Right cardiac atrium (tissue), 5 donors: ENCODE measurements around the gene FAM13C. TPM values are rescaled to one million over a fixed set of nuclear protein-coding genes. Genes with fewer than 3 reads are reported as not detected.
A peak's percentile ranks its signal among the peaks of the same experiment; 100 is the strongest.

Experiments
- ATAC-seq, 2 donors: fragments of 200-7000 bp; cut with Tn5 transposase; one replicate each; pipeline versions ENCODE4 v1.8.0 to v1.9.1; 2020; ENCODE audit warnings: moderate library complexity in 2 of 2, mild to moderate bottlenecking in 1 of 2
- DNase-seq, 3 donors: peaks; one replicate each; pipeline ENCODE4 v3.0.0-alpha.2; 2020
- H3K27ac ChIP-seq: one replicate; pipeline ENCODE4 v1.5.1; 2013; ENCODE audit warnings: mild to moderate bottlenecking, low read length, control low read depth, moderate library complexity
- H3K27me3 ChIP-seq: one replicate; pipeline ENCODE4 v1.6.1; 2013; ENCODE audit not compliant: control insufficient read depth, insufficient read depth
- H3K4me1 ChIP-seq: one replicate; pipeline ENCODE4 v1.6.1; 2013; ENCODE audit warnings: low read length; ENCODE audit not compliant: control insufficient read depth, insufficient read depth
- H3K4me3 ChIP-seq: one replicate; pipeline ENCODE4 v1.5.1; 2013; ENCODE audit warnings: low read length, control low read depth
- H3K9me3 ChIP-seq: one replicate; pipeline ENCODE4 v1.6.1; 2013; ENCODE audit warnings: low read length; ENCODE audit not compliant: control insufficient read depth
- WGBS: extraction: QIAGEN DNeasy Blood & Tissue Kit; methylation state at CpG from one replicate; pipeline ENCODE4 v1.1.7; 2013; 5-methylcytosine and 5-hydroxymethylcytosine counted together
- intact Hi-C, 4 donors: fragments of 100-400 bp; cut with DNase I; formaldehyde crosslinking; loops; one replicate each; pipeline versions ENCODE4 v1.11.0 to v1.14.0; 2022 to 2023
- polyA plus RNA-seq: library from polyadenylated mRNA; stranded (reverse); fragments of 200-250 nt; gene quantifications from one replicate; pipeline ENCODE4 v1.2.3, GENCODE V29; 2013
- total RNA-seq, 4 donors: library from RNA; stranded (reverse); fragmentation: NEBNext Ultra II Directional; extraction: Animal tissue kit (Norgen Biotek cat#: 25700); gene quantifications; one replicate each; pipeline ENCODE4 v1.2.1, GENCODE V29; 2021
- donor health status: healthy with polysubstance abuse.
- donor health status: DM: no; HTN: yes; CAD: no.
- donor health status: DM: no; HTN: no; CAD: no.
- donor health status: DM: no; HTN: yes; CAD: no; lungs with severe emphysema.
- donor health status: DM: yes; HTN: yes; CAD: no.

Gene FAM13C
- total and polyA plus RNA-seq, 5 donors = 3.2 to 6.8 (median 5.3) TPM

DNA sequence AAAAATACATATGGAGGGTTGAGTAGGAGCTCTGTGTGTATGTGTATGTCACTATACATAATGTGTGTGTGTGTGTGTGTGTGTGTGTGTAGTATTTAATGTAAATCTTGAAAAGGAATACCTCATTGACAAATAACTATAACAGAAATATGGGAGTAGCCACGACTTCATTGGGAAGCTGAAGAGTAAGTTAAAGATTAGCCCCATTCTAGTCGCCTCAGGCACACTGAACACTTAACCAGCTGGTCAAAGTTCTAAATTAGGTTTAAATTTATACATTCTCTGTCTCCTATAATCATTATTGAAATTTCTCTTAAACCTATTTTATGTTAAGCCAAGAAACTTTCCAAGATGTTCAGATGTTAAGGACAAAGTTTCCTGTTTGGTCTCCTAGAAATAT is 45.3 kb downstream of the FAM13C start:
- intact Hi-C loops = no loop called here
- peaks cover 7% of the 10 kb centered on the region for H3K4me1 ChIP-seq
- no peaks in the 10 kb centered on the region for H3K9me3 ChIP-seq
- ATAC-seq (no peak), DNase-seq (no peak)
- no peak overlapping the region for H3K4me3 ChIP-seq
- H3K27ac ChIP-seq = no peak overlapping the region
- 91% methylated on average over 2 of the region's 2 CpGs for WGBS
- H3K27me3 ChIP-seq = no peaks in the 10 kb centered on the region

- Histone ChIP-seq H3K27ac (peak overlapping the region; percentile 37), H3K9me3 (no peaks in the 10 kb centered on the region), H3K4me1 (peaks cover 7% of the 10 kb centered on the region), H3K27me3 (no peaks in the 10 kb centered on the region), H3K4me3 (no peak overlapping the region)
- ATAC-seq (peak; percentile 77 to 82), DNase-seq (no peak)
- intact Hi-C loops = no loop called here
These were observed 46.9 kb downstream of the FAM13C start for GRCh38 chr10:59315465-59315864.

DNA sequence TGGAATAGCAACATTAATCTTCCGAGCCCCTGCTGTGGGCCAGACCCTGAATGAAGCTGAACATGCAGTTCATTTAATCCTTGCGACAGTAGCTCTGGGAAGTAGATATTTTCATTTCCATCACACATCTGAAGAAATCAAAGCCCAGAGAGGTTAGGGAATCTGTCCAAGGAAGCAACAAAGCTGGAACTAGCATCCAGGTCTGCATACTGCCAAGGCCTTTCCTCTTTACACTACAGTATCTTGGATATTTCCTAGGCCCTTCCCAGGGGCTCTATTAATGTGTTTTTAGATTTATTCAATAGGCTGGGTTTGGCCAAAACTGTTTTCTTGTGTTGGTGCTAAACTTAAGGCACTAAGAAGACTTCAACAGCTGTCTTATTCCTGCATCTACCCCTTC is 48.1 kb downstream of the FAM13C start:
- H3K27me3 ChIP-seq = no peaks in the 10 kb centered on the region
- H3K9me3 ChIP-seq = no peaks in the 10 kb centered on the region
- 66% methylated on average over 2 of the region's 2 CpGs for WGBS
- H3K4me3 ChIP-seq = no peak overlapping the region
- intact Hi-C loops = no loop called here
- ATAC-seq = peak; percentile 54 to 66
- DNase-seq = no peak
- peak overlapping the region; percentile 49 for H3K27ac ChIP-seq
- H3K4me1 ChIP-seq = peaks cover 8% of the 10 kb centered on the region

DNA sequence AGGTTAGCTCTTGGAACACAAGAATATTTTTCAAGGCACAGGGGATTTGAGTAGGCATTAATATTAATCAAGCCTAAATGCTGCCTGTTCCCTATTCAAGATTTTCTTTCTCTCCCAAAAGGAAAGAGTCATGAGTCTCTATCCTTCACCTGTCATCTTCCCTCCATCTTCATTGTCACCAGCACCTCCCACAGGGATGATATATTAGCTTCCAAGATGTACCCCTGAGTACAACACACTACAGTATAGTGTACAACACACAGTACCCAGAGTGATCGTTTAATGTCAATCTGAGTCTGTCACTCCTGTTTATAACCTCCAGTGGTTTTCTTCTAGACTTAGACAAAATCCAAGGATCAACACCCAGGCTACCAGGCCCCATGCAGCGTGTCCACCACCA is 50.1 kb downstream of the FAM13C start:
- no peak overlapping the region for H3K27ac ChIP-seq
- H3K4me1 ChIP-seq = peaks cover 12% of the 10 kb centered on the region
- intact Hi-C loops = no loop called here
- WGBS = 98% methylated on average over 2 of the region's 2 CpGs
- DNase-seq (no peak), ATAC-seq (no peak)
- no peak overlapping the region for H3K4me3 ChIP-seq
- no peaks in the 10 kb centered on the region for H3K9me3 ChIP-seq
- H3K27me3 ChIP-seq = no peaks in the 10 kb centered on the region

GRCh38 chr10:59311025-59311424 is 51.3 kb downstream of the FAM13C start:
- intact Hi-C loops = no loop called here
- ATAC-seq (no peak), DNase-seq (no peak)
- H3K27ac ChIP-seq = peak overlapping the region; percentile 5
- H3K27me3 ChIP-seq = no peaks in the 10 kb centered on the region
- H3K9me3 ChIP-seq = no peaks in the 10 kb centered on the region
- no peak overlapping the region for H3K4me3 ChIP-seq
- H3K4me1 ChIP-seq = peaks cover 12% of the 10 kb centered on the region

DNA sequence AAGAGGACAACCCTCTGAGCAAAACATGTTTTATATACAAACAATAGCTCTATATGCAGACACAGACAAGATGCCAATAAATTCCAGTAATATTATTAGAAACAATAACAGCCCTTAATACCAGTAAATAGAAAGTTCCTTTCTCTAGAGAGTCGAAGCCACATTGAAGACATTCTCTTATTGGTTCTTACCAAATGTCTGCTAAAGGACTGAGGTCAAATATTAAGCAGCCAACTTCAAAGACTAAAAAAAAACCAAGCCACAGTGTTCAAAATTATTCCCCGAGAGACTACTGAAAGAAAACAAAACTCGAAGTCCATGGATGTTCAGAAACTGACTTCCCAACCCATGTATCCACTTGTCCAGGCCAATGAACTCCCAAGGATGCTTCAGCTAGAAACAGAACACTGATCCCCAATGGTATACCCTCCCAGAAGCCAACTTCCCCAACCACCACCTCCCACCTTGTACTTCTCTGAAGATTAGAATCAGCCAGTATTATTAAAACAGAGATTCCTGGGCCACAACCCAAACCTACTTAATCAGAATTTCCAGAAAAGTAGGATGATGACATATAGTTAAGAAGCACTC is 51.9 kb downstream of the FAM13C start:
- Histone ChIP-seq H3K27ac (no peak overlapping the region), H3K4me3 (no peak overlapping the region), H3K4me1 (peaks cover 10% of the 10 kb centered on the region), H3K9me3 (no peaks in the 10 kb centered on the region), H3K27me3 (no peaks in the 10 kb centered on the region)
- DNase-seq (no peak), ATAC-seq (peak in 1 of 2 donors; percentile 38)
- 49% methylated on average over 3 of the region's 3 CpGs for WGBS
- intact Hi-C loops = no loop called here

DNA sequence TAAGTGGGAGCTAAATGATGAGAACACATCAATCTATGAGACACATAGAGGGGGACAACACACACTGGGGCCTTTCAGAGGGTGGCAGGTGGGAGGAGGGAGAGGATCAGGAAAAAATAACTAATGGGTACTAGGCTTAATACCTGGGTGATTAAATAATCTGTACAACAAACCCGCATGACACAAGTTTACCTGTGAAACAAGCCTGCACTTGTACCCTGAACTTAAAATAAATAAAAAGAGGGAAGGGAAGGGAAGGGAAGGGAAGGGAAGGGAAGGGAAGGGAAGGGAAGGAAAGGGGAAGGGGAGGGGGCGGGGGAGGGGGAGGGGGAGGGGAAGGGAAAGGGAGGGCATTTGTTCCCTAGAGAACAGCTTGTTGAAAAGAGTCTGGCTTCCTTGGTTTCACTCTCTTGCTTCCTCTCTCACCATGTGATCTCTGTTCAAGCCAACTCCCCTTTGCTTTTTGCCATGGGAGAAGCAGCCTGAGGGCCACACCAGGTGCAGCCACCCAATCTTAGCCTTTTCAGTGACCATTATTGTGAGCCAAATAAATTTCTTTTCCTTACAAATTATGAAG is 57.7 kb downstream of the FAM13C start:
- no peak overlapping the region for H3K4me3 ChIP-seq
- no peaks in the 10 kb centered on the region for H3K9me3 ChIP-seq
- no peak for ATAC-seq
- DNase-seq = no peak
- WGBS = 48% methylated on average over 2 of the region's 2 CpGs
- intact Hi-C loops = no loop called here
- no peaks in the 10 kb centered on the region for H3K27me3 ChIP-seq
- peaks cover 7% of the 10 kb centered on the region for H3K4me1 ChIP-seq
- H3K27ac ChIP-seq = no peak overlapping the region

GRCh38 chr10:59303018-59303417 is 59.3 kb downstream of the FAM13C start:
- H3K27me3 ChIP-seq = no peaks in the 10 kb centered on the region
- ATAC-seq (peak in 1 of 2 donors; percentile 16), DNase-seq (no peak)
- intact Hi-C loops = no loop called here
- H3K27ac ChIP-seq = no peak overlapping the region
- H3K4me3 ChIP-seq = no peak overlapping the region
- no peaks in the 10 kb centered on the region for H3K9me3 ChIP-seq
- 20% methylated on average over 1 of the region's 1 CpG for WGBS
- peaks cover under 1% of the 10 kb centered on the region for H3K4me1 ChIP-seq

GRCh38 chr10:59302381-59302780 is 60.0 kb downstream of the FAM13C start:
- no peaks in the 10 kb centered on the region for H3K4me1 ChIP-seq
- DNase-seq (no peak), ATAC-seq (no peak)
- intact Hi-C loops = no loop called here
- no peaks in the 10 kb centered on the region for H3K27me3 ChIP-seq
- no peak overlapping the region for H3K4me3 ChIP-seq
- no peak overlapping the region for H3K27ac ChIP-seq
- H3K9me3 ChIP-seq = no peaks in the 10 kb centered on the region
- 75% methylated on average over 4 of the region's 4 CpGs for WGBS

DNA sequence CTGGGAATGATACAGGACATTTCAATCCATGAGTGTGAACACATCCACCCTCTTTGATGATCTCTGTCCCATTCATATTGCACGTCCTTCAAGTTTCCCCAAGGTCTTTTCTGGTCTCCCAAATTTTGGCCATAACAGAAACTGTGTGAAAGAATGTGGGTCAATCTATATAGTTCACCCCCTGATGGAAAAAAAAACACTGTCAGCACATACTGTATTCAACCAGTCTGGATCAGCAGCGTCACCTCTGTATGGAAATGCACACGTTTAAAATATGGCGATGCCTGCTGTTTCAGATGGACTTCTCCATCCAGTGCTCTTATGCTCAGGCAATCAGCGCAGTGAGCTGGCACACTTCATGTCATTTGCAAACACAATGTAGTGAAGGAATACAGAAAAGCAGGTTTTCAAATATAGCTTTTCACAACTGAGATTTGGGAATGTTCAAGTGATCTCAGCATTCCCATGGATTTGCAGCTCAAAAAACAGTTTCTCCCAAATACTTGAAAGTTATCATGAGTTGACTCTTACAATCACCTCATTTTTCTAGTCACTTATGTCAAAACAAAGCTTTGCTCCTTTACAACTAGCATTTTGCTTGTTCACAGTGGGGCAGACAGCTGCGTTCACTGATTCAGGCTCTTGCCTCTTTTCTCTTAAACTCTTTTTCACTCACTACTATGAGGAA is 61.1 kb downstream of the FAM13C start:
- Histone ChIP-seq H3K27me3 (no peaks in the 10 kb centered on the region), H3K9me3 (no peaks in the 10 kb centered on the region), H3K4me1 (no peaks in the 10 kb centered on the region), H3K4me3 (no peak overlapping the region), H3K27ac (no peak overlapping the region)
- intact Hi-C loops = no loop called here
- no peak for DNase-seq
- 90% methylated on average over 6 of the region's 6 CpGs for WGBS
- ATAC-seq = no peak

GRCh38 chr10:59300386-59300785 is 62.0 kb downstream of the FAM13C start:
- Histone ChIP-seq H3K4me3 (no peak overlapping the region), H3K4me1 (no peaks in the 10 kb centered on the region), H3K27ac (no peak overlapping the region), H3K9me3 (no peaks in the 10 kb centered on the region), H3K27me3 (no peaks in the 10 kb centered on the region)
- WGBS = 80% methylated on average over 1 of the region's 1 CpG
- DNase-seq (no peak), ATAC-seq (no peak)
- intact Hi-C loops = no loop called here
